Measurements from ENCODE around the gene ZBTB22. TPM values are rescaled to one million over a fixed set of nuclear protein-coding genes. Genes with fewer than 3 reads are reported as not detected.
"Not testable (repeated sequence)": the region's sequence is repeated elsewhere in the genome, so short reads cannot be mapped to it uniquely, and the experiment has no call there.

Gene ZBTB22
- total RNA-seq, 4 donors from 2014 or later = 10.1 to 31.8 (median 17.2) TPM

DNA sequence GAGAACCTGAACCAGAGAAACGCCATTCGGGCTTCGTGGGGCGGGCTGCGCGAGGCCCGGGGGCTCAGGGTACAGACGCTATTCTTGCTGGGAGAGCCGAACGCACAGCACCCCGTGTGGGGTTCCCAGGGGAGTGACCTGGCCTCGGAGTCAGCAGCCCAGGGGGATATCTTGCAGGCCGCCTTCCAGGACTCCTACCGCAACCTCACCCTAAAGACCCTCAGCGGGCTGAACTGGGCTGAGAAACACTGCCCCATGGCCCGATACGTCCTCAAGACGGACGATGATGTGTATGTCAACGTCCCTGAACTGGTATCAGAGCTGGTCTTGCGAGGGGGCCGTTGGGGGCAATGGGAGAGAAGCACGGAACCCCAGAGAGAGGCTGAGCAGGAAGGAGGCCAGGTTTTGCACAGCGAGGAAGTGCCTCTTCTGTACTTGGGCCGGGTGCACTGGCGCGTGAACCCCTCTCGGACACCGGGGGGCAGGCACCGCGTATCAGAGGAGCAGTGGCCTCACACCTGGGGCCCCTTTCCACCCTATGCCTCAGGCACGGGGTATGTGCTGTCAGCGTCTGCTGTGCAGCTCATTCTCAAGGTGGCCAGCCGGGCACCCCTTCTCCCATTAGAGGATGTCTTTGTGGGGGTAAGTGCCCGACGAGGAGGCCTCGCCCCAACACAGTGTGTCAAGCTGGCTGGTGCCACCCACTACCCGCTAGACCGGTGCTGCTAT, 39.7 kb downstream of the ZBTB22 start:
- peak; percentile 37 for DNase-seq
- H3K36me3 ChIP-seq = no peaks in the 10 kb centered on the region
- WGBS, 2 donors (ENCODE audit: low coverage in 1 of 2) = 41% methylated on average over 27 of the region's 39 CpGs; no CpG with 5 or more reads in 1 of the 2 donors
- in situ Hi-C loops (cut with MboI; ENCODE audit: low pct_ligation_motif_present in 1 of 4, low pct_unique_long_range_greater_than_20kb in 1 of 4, low sequenced_read_pairs in 3 of 4) = no loop called here
- peaks cover 29 to 56% (median 48%) of the 10 kb centered on the region in 4 donors for H3K4me1 ChIP-seq
- H3K27ac ChIP-seq = peak overlapping the region; percentile 91 to 98 (median 94)
- H3K4me3 ChIP-seq = peak overlapping the region; percentile 44 to 80 (median 63)
- intact Hi-C loops (cut with DNase I; ENCODE audit: low total_unique reads) = no loop called here
- TF ChIP-seq, protein P1, sequence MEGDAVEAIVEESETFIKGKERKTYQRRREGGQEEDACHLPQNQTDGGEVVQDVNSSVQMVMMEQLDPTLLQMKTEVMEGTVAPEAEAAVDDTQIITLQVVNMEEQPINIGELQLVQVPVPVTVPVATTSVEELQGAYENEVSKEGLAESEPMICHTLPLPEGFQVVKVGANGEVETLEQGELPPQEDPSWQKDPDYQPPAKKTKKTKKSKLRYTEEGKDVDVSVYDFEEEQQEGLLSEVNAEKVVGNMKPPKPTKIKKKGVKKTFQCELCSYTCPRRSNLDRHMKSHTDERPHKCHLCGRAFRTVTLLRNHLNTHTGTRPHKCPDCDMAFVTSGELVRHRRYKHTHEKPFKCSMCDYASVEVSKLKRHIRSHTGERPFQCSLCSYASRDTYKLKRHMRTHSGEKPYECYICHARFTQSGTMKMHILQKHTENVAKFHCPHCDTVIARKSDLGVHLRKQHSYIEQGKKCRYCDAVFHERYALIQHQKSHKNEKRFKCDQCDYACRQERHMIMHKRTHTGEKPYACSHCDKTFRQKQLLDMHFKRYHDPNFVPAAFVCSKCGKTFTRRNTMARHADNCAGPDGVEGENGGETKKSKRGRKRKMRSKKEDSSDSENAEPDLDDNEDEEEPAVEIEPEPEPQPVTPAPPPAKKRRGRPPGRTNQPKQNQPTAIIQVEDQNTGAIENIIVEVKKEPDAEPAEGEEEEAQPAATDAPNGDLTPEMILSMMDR (IDR thresholded peaks at IDR 0.05) = no peak
- no peak for TF ChIP-seq POLR2A (IDR thresholded peaks at IDR 0.05)
- no peak for TF ChIP-seq POLR2AphosphoS5 (IDR thresholded peaks at IDR 0.05)
- no peak for TF ChIP-seq EP300 (IDR thresholded peaks at IDR 0.05; ENCODE audit: low read depth)
- no peaks in the 10 kb centered on the region for H3K27me3 ChIP-seq
- no peaks in the 10 kb centered on the region for H3K9me3 ChIP-seq

DNA sequence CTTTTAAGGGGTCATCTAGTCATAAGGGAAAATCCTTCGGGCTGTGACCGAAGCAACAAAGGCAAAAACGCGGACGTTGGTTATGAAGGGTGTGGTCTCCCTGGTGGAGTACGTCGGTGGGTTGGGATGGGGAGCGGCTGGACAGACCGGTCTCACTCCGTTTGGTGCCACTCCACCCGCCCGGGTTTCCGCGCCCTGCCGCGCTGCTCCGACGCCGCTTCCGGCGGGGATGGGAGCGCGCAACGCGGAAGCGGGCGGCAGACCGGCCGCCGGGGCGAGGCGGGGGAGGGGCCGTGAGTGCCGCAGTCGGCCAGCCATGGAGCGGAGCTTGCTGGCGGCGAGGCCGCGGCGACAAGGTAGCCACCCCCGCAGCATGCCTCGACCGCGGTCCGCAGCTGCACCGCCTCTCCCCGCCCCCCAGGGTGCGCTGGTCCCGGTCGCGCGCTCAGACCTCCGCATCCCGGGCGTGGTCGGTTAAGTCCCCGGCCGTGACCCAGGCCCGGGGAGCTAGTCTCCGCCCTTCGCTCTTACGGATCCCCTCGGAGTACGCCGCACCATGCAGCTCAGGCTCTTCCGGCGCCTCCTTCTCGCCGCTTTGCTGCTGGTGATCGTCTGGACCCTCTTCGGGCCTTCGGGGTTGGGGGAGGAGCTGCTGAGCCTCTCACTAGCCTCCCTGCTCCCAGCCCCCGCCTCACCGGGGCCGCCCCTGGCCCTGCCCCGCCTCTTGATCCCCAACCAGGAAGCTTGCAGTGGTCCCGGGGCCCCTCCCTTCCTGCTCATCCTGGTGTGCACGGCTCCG, 40.5 kb downstream of the ZBTB22 start, which contains the start of gene B3GALT4:
TSS of gene B3GALT4 (plus strand) at position 260 of the 799 bp plus-strand sequence. CDS start at position 557, 297 bp downstream.
- Histone ChIP-seq H3K4me1 (peaks cover 33 to 61% (median 54%) of the 10 kb centered on the region in 4 donors), H3K27me3 (no peaks in the 10 kb centered on the region), H3K27ac (peak within 1 kb of the TSS; percentile 91 to 98 (median 94)), H3K9me3 (no peaks in the 10 kb centered on the region), H3K36me3 (no peaks in the 10 kb centered on the region), H3K4me3 (peak within 1 kb of the TSS; percentile 44 to 80 (median 63))
- intact Hi-C loops (cut with DNase I; ENCODE audit: low total_unique reads) = no loop called here
- in situ Hi-C loops (cut with MboI; ENCODE audit: low pct_ligation_motif_present in 1 of 4, low pct_unique_long_range_greater_than_20kb in 1 of 4, low sequenced_read_pairs in 3 of 4) = no loop called here
- WGBS, 2 donors (ENCODE audit: low coverage in 1 of 2) = 1% methylated on average over 55 of the region's 80 CpGs; no CpG with 5 or more reads in 1 of the 2 donors
- peak; percentile 93 for DNase-seq
- TF ChIP-seq, protein P1 (IDR thresholded peaks at IDR 0.05) = peak; percentile 38 to 73 (median 52)
- TF ChIP-seq POLR2A (IDR thresholded peaks at IDR 0.05) = peak; percentile 81
- TF ChIP-seq POLR2AphosphoS5 (IDR thresholded peaks at IDR 0.05) = peak; percentile 45 to 91 (median 89)
- no peak for TF ChIP-seq EP300 (IDR thresholded peaks at IDR 0.05; ENCODE audit: low read depth)

DNA sequence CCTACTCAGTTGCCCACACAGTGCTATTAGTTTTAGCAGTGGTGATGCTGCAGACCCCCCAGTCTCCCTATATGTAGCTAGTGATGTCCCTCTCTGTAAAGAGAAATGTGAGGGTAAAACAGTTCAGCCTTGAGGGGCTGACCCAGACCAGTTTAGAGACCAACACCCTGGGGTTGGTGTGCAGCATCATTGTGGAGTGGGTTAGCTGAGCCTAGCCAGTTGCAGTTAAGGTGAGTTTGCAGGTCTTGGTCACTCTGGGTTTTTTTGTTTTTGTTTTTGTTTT, 41.0 kb downstream of the ZBTB22 start:
- in situ Hi-C loops (cut with MboI; ENCODE audit: low pct_ligation_motif_present in 1 of 4, low pct_unique_long_range_greater_than_20kb in 1 of 4, low sequenced_read_pairs in 3 of 4) = no loop called here

DNA sequence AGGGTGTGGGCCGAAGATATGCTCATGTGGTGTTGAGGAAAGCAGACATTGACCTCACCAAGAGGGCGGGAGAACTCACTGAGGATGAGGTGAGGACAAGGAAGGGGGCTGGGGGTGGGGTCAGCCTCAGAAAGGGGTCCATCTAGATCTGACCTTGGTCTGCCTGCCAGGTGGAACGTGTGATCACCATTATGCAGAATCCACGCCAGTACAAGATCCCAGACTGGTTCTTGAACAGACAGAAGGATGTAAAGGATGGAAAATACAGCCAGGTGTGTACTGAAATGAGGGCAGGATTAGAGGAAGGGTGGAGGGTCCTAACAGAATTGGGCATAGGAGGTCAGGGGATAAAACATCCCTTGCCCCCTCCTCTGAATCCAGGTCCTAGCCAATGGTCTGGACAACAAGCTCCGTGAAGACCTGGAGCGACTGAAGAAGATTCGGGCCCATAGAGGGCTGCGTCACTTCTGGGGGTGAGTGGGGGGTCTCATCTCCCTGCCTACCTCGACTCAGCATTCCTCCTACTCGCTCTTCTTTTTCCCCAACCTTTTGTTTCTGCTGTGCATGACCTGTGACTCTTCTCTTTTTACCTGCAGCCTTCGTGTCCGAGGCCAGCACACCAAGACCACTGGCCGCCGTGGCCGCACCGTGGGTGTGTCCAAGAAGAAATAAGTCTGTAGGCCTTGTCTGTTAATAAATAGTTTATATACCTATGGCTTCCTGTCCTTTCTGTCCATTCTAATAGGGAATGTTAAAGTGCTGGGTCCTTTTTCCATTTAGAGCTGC, 41.6 kb downstream of the ZBTB22 start:
- Histone ChIP-seq H3K4me3 (peak overlapping the region in 2 of 4 donors; percentile 62 to 80), H3K4me1 (peaks cover 33 to 62% (median 55%) of the 10 kb centered on the region in 4 donors), H3K27ac (peak overlapping the region; percentile 91 to 98 (median 94))
- H3K9me3 ChIP-seq; DNase-seq; in situ Hi-C loops (cut with MboI; ENCODE audit: low pct_ligation_motif_present in 1 of 4, low pct_unique_long_range_greater_than_20kb in 1 of 4, low sequenced_read_pairs in 3 of 4); intact Hi-C loops (cut with DNase I; ENCODE audit: low total_unique reads); H3K36me3 ChIP-seq; H3K27me3 ChIP-seq: not testable (repeated sequence)
- WGBS, 2 donors (ENCODE audit: low coverage in 1 of 2) = 59 to 68% methylated on average over 5 to 16 of the region's 16 CpGs

More for the DNA sequence above, 41.0 kb downstream of the ZBTB22 start:
- intact Hi-C loops (cut with DNase I; ENCODE audit: low total_unique reads) = no loop called here
- DNase-seq = no peak
- Histone ChIP-seq H3K27ac (peak overlapping the region; percentile 91 to 98 (median 94)), H3K9me3 (no peaks in the 10 kb centered on the region), H3K4me3 (peak overlapping the region; percentile 44 to 80 (median 63)), H3K36me3 (no peaks in the 10 kb centered on the region), H3K4me1 (peaks cover 33 to 61% (median 54%) of the 10 kb centered on the region in 4 donors), H3K27me3 (no peaks in the 10 kb centered on the region)
- TF ChIP-seq POLR2A (IDR thresholded peaks at IDR 0.05) (no peak), POLR2AphosphoS5 (IDR thresholded peaks at IDR 0.05) (no peak)
- TF ChIP-seq, protein P1 (IDR thresholded peaks at IDR 0.05) = no peak

Measured in transverse colon (tissue), 4 donors.